ENCODE data around the gene DCD. TPM values are rescaled to one million over a fixed set of nuclear protein-coding genes. Genes with fewer than 3 reads are reported as not detected.

Gene DCD
- total and polyA plus RNA-seq, 10 of the 15 experiments (the other 5 are each of a cell fraction or from before 2014, with no cell fraction given), result not detected

- Histone ChIP-seq H3K79me2 (ENCODE audit: control insufficient read depth, insufficient read depth, low read length) (no peaks in the 10 kb centered on the region), H3K36me3 (ENCODE audit: control insufficient read depth in 2 of 2, insufficient read depth in 2 of 2, low read length in 1 of 2) (no peaks in the 10 kb centered on the region), H3K4me2 (ENCODE audit: control insufficient read depth, insufficient read depth) (no peak overlapping the region), H3K4me1 (ENCODE audit: control insufficient read depth, insufficient read depth, low read length) (no peaks in the 10 kb centered on the region; the same call in 1 of the 2 replicates), H4K20me1 (ENCODE audit: control insufficient read depth, insufficient read depth) (no peaks in the 10 kb centered on the region), H3K27me3 (replicated peaks in 1 of 2; ENCODE audit: control insufficient read depth in 2 of 2, insufficient read depth in 2 of 2, low read length in 1 of 2) (no peaks in the 10 kb centered on the region; a peak in 2 of 4 replicates), H3K27ac (ENCODE audit: control insufficient read depth, insufficient read depth) (no peak overlapping the region), H2AFZ (ENCODE audit: control insufficient read depth, low read depth, low read length) (no peak overlapping the region), H3K4me3 (no peak overlapping the region), H3K9ac (ENCODE audit: control insufficient read depth, insufficient read depth, low read length) (no peak overlapping the region), H3K9me3 (replicated peaks; ENCODE audit: control insufficient read depth, insufficient read depth, low read length) (no peaks in the 10 kb centered on the region)
- no peak for FAIRE-seq
- in situ Hi-C loops (cut with MboI) (no loop called here), intact Hi-C loops (cut with micrococcal nuclease; ENCODE audit: unreplicated experiment) (no loop called here)
- no peak for DNase-seq (ENCODE audit: low read depth, low spot score)
- TF ChIP-seq EGR1 (IDR thresholded peaks at IDR 0.05; ENCODE audit: borderline replicate concordance in 1 of 2, low read depth in 2 of 2, low read length in 2 of 2) (no peak), ZBTB4 (CRISPR knock-in tag; IDR thresholded peaks at IDR 0.05) (no peak), TCF12 (IDR thresholded peaks at IDR 0.05; ENCODE audit: low read depth, low read length) (no peak), YBX1 (IDR thresholded peaks at IDR 0.05) (no peak), LARP7 (IDR thresholded peaks at IDR 0.05) (no peak), SIX5 (IDR thresholded peaks at IDR 0.05; ENCODE audit: low read depth, low read length, severe bottlenecking) (no peak), E4F1 (IDR thresholded peaks at IDR 0.05; ENCODE audit: borderline replicate concordance, partially characterized antibody) (no peak), BMI1 (IDR thresholded peaks at IDR 0.05; ENCODE audit: borderline replicate concordance) (no peak), HDAC6 (IDR thresholded peaks at IDR 0.05; ENCODE audit: unreplicated experiment) (no peak), RB1 (IDR thresholded peaks at IDR 0.05; ENCODE audit: borderline replicate concordance) (no peak), MYC (IDR thresholded peaks at IDR 0.05; ENCODE audit: insufficient read depth, insufficient read length, insufficient replicate concordance, low read length, severe bottlenecking) (no peak), CEBPB (IDR thresholded peaks at IDR 0.05; ENCODE audit: borderline replicate concordance in 1 of 2, low read depth in 2 of 2, low read length in 2 of 2) (no peak)
- no peak for ATAC-seq
- 23% methylated on average over 5 of the region's 5 CpGs for WGBS (ENCODE audit: insufficient coverage, insufficient replicate concordance, low lambda C conversion rate, missing lambda C conversion rate)
- RAD21 ChIA-PET (ENCODE audit: unreplicated experiment), result no interaction called here
- BruUV-seq (replicated peaks), result no TSS peak
- SMC1A ChIA-PET (ENCODE audit: uncharacterized antibody, unreplicated experiment), result interaction anchor here (0.6 kb wide), 1 partner anchor 309 kb away, joined by 3 read pairs; no protein-coding TSS in a partner anchor
- POLR2A ChIA-PET, result no interaction called here
- CTCF ChIA-PET, result interaction anchor here (0.7 kb wide), 1 partner anchor 10 kb away, joined by 3 read pairs; no protein-coding TSS in a partner anchor
These were observed 2.7 kb upstream of the DCD start for GRCh38 chr12:54650889-54651288.
